SK-N-SH (cell line): ENCODE data around the gene PEDS1. TPM values are rescaled to one million over a fixed set of nuclear protein-coding genes. Genes with fewer than 3 reads are reported as not detected.

ENCODE experiments used
- CTCF ChIA-PET: fragments of 300-600, 350-600 bp; formaldehyde crosslinking; extraction: SDS; loops from one replicate; lab custom pipeline; 2021; lab: Yijun Ruan, JAX
- POLR2A ChIA-PET: fragments of 350-600 bp; sonication (Branson Sonifier 250); formaldehyde crosslinking; extraction: SDS; loops from one replicate; lab custom pipeline; 2020; ENCODE audit warnings: antibody characterized with exemption, inconsistent platforms; lab: Yijun Ruan, JAX
- DNase-seq: peaks from one replicate; pipeline ENCODE4 v3.0.0; 2012
- H2AFZ ChIP-seq: fragments of 200-600 bp; sonication (generic); 2 replicates; pipeline ENCODE4 v1.8.1; 2016; ENCODE audit warnings: antibody characterized with exemption, mild to moderate bottlenecking, low read depth
- H3F3A ChIP-seq: fragments of 200-600 bp; sonication (generic); replicated peaks from 2 replicates; pipeline ENCODE3; 2016; ENCODE audit warnings: antibody characterized with exemption, mild to moderate bottlenecking; ENCODE audit not compliant: insufficient read depth
- H3K27ac ChIP-seq, 2 experiments: fragments of 200-500 bp in 1 of 2; fragments of 200-600 bp in 1 of 2; sonication (Bioruptor generic) in 1 of 2; sonication (generic), shearing (Covaris generic) in 1 of 2; 2 replicates each; pipeline versions ENCODE4 v1.5.1 to v1.6.1; 2014 to 2016; ENCODE audit warnings: low read depth in 2 of 2, inconsistent platforms in 1 of 2, low read length in 1 of 2, mild to moderate bottlenecking in 1 of 2, mixed read lengths in 1 of 2
- H3K27me3 ChIP-seq: fragments of 200-600 bp; sonication (generic), shearing (Covaris generic); 2 replicates; pipeline ENCODE4 v1.6.1; 2016; ENCODE audit warnings: mixed run types; ENCODE audit not compliant: insufficient read depth
- H3K36me3 ChIP-seq, 2 experiments: fragments of 200-500 bp in 1 of 2; fragments of 200-600 bp in 1 of 2; sonication (Bioruptor generic) in 1 of 2; sonication (generic) in 1 of 2; replicated peaks in 1 of 2; 2 replicates each; pipeline versions ENCODE3 to v1.5.1; 2014 to 2016; ENCODE audit warnings: low read length in 1 of 2, mild to moderate bottlenecking in 1 of 2; ENCODE audit not compliant: insufficient read depth in 2 of 2, control insufficient read depth in 1 of 2
- H3K4me1 ChIP-seq, 2 experiments: fragments of 200-500 bp in 1 of 2; fragments of 200-600 bp in 1 of 2; sonication (Bioruptor generic) in 1 of 2; sonication (generic), shearing (Covaris generic) in 1 of 2; 2 replicates each; pipeline versions ENCODE4 v1.5.1 to v1.6.1; 2014 to 2016; ENCODE audit warnings: low read depth in 1 of 2, low read length in 1 of 2, mixed run types in 1 of 2; ENCODE audit not compliant: insufficient read depth in 2 of 2, control insufficient read depth in 1 of 2
- H3K4me2 ChIP-seq: fragments of 200-600 bp; sonication (generic), shearing (Covaris generic); 2 replicates; pipeline ENCODE4 v1.6.1; 2017; ENCODE audit warnings: mixed run types
- H3K4me3 ChIP-seq, 2 experiments: fragments of 200-500 bp in 1 of 2; fragments of 200-600 bp in 1 of 2; sonication (Bioruptor generic) in 1 of 2; sonication (generic), shearing (Covaris generic) in 1 of 2; 2 replicates each; pipeline versions ENCODE4 v1.5.1 to v1.8.1; 2014 to 2016; ENCODE audit warnings: low read depth in 2 of 2, inconsistent platforms in 1 of 2, low read length in 1 of 2, mild to moderate bottlenecking in 1 of 2, mixed read lengths in 1 of 2, moderate library complexity in 1 of 2
- H3K79me2 ChIP-seq: fragments of 200-600 bp; sonication (generic); 2 replicates; pipeline ENCODE4 v1.8.1; 2017; ENCODE audit warnings: mild to moderate bottlenecking; ENCODE audit not compliant: insufficient read depth
- H3K9ac ChIP-seq: fragments of 200-600 bp; sonication (generic); 2 replicates; pipeline ENCODE4 v1.6.1; 2017; ENCODE audit warnings: mixed run types
- H3K9me2 ChIP-seq: fragments of 200-600 bp; sonication (generic); 2 replicates; pipeline ENCODE4 v1.6.1; 2017; ENCODE audit warnings: mixed run types
- H3K9me3 ChIP-seq: fragments of 200-600 bp; sonication (generic); 2 replicates; pipeline ENCODE4 v1.6.1; 2017; ENCODE audit warnings: mixed run types, mild to moderate bottlenecking, moderate library complexity
- H4K20me1 ChIP-seq: fragments of 200-600 bp; sonication (generic); 2 replicates; pipeline ENCODE4 v1.6.1; 2017; ENCODE audit warnings: mild to moderate bottlenecking, mixed run types; ENCODE audit not compliant: insufficient read depth
- ELF1 ChIP-seq: IDR thresholded peaks from 2 replicates; pipeline ENCODE4 v1.4.0; 2012
- FOSL2 ChIP-seq: IDR thresholded peaks from 2 replicates; pipeline ENCODE4 v1.4.0; 2012; ENCODE audit warnings: low read depth, mild to moderate bottlenecking, moderate library complexity, borderline replicate concordance
- FOXM1 ChIP-seq: IDR thresholded peaks from 2 replicates; pipeline ENCODE4 v1.4.0; 2012; ENCODE audit warnings: low read depth, mild to moderate bottlenecking
- GABPA ChIP-seq: IDR thresholded peaks from 2 replicates; pipeline ENCODE4 v1.4.0; 2012; ENCODE audit warnings: low read depth, mild to moderate bottlenecking
- GATA2 ChIP-seq: sonication (generic); formaldehyde crosslinking; IDR thresholded peaks from 2 replicates; pipeline ENCODE4 v1.5.0; 2020; ENCODE audit warnings: mild to moderate bottlenecking, missing genetic modification reagents
- MEF2A ChIP-seq: IDR thresholded peaks from 2 replicates; pipeline ENCODE4 v1.4.0; 2012; ENCODE audit warnings: low read depth, borderline replicate concordance
- NFIC ChIP-seq: IDR thresholded peaks from 2 replicates; pipeline ENCODE4 v1.4.0; 2012; ENCODE audit warnings: borderline replicate concordance
- NRF1 ChIP-seq: IDR thresholded peaks from 2 replicates; pipeline ENCODE4 v1.6.1; 2012; ENCODE audit warnings: low read depth, mild to moderate bottlenecking, low read length
- RCOR1 ChIP-seq: fragments of 150-350 bp; IDR thresholded peaks from 2 replicates; pipeline ENCODE4 v1.6.1; 2017; ENCODE audit warnings: antibody characterized with exemption, low read length
- RFX5 ChIP-seq: IDR thresholded peaks from 2 replicates; pipeline ENCODE4 v1.6.1; 2012; ENCODE audit warnings: mild to moderate bottlenecking, improper control_type of control experiment, low read length
- SIN3A ChIP-seq: IDR thresholded peaks from 2 replicates; pipeline ENCODE4 v1.6.1; 2012; ENCODE audit warnings: low read depth, mild to moderate bottlenecking, low read length, moderate library complexity, borderline replicate concordance
- TCF12 ChIP-seq: IDR thresholded peaks from 2 replicates; pipeline ENCODE4 v1.4.0; 2012
- TEAD4 ChIP-seq: IDR thresholded peaks from 2 replicates; pipeline ENCODE4 v1.4.0; 2012; ENCODE audit warnings: mild to moderate bottlenecking, borderline replicate concordance; ENCODE audit not compliant: insufficient read depth
- YY1 ChIP-seq: IDR thresholded peaks from 2 replicates; pipeline ENCODE4 v1.4.0; 2012; ENCODE audit warnings: low read depth, mild to moderate bottlenecking
- WGBS: methylation state at CpG from one replicate; pipeline ENCODE4 v1.1.6; 2017; ENCODE audit warnings: low lambda C conversion rate; 5-methylcytosine and 5-hydroxymethylcytosine counted together
- polyA plus RNA-seq, 3 experiments: library from polyadenylated mRNA; depleted of rRNA; stranded (reverse); fragments of >200 nt; gene quantifications; 2 replicates each; pipeline ENCODE4 v1.2.3, GENCODE V29; 2012
- TF ChIP-seq, protein P1 (sequence below): fragments of 200-600 bp; sonication (generic); IDR thresholded peaks from 2 replicates; pipeline ENCODE4 v1.6.1; 2017; ENCODE audit warnings: antibody characterized with exemption, mild to moderate bottlenecking, moderate library complexity
- TF ChIP-seq, protein P2 (sequence below): IDR thresholded peaks from 2 replicates; pipeline ENCODE4; 2012
- TF ChIP-seq, protein P3 (sequence below): fragments of 150-350 bp; IDR thresholded peaks from 2 replicates; pipeline ENCODE4 v1.6.1; 2016; ENCODE audit warnings: mild to moderate bottlenecking, low read depth, low read length
- TF ChIP-seq, protein P4 (sequence below): fragments of 150-350 bp; IDR thresholded peaks from 2 replicates; pipeline ENCODE4 v1.6.1; 2017; ENCODE audit warnings: antibody characterized with exemption, low read length, low read depth, borderline replicate concordance

The PEDS1 gene
- polyA plus RNA-seq, 1 of the 3 experiments (the other 2 are of a cell fraction) = 18.3 TPM

DNA sequence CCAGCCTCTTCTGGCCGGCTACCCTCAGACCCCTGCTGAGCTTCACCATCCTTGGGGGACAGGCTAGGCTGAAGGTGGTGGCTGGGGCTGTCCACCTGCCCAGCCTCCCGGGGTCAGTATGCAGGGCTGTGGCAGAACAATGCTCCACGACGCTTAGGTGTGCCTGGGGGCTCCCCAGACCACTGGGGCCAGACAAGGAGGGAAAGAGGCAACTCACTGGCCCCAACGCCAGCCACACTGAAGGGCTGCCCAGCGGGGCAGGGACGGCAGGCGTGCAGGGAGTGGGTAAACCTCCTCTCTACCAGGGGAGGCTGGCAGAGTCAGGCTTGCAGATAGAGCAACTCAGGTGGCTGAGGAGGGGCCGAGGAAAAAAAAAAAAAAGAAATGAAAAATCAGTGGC, 29.0 kb downstream of the PEDS1 start:
- Histone ChIP-seq H3K27me3 (no peaks in the 10 kb centered on the region), H4K20me1 (no peaks in the 10 kb centered on the region), H3K4me2 (no peak overlapping the region), H3K9ac (no peak overlapping the region), H3K4me3 (no peak overlapping the region), H3K27ac (no peak overlapping the region), H3K9me3 (no peaks in the 10 kb centered on the region), H3K9me2 (no peaks in the 10 kb centered on the region), H3K4me1 (no peaks in the 10 kb centered on the region; a peak in 1 of 4 replicates), H3K79me2 (no peaks in the 10 kb centered on the region), H3F3A (peaks cover 4% of the 10 kb centered on the region), H2AFZ (no peak overlapping the region), H3K36me3 (peaks cover 6 to 31% of the 10 kb centered on the region in 2 experiments)
- no peak for TF ChIP-seq RFX5
- TF ChIP-seq ELF1 = no peak
- TF ChIP-seq FOSL2 = no peak
- TF ChIP-seq YY1 = no peak
- no peak for TF ChIP-seq NFIC
- TF ChIP-seq, protein P1, sequence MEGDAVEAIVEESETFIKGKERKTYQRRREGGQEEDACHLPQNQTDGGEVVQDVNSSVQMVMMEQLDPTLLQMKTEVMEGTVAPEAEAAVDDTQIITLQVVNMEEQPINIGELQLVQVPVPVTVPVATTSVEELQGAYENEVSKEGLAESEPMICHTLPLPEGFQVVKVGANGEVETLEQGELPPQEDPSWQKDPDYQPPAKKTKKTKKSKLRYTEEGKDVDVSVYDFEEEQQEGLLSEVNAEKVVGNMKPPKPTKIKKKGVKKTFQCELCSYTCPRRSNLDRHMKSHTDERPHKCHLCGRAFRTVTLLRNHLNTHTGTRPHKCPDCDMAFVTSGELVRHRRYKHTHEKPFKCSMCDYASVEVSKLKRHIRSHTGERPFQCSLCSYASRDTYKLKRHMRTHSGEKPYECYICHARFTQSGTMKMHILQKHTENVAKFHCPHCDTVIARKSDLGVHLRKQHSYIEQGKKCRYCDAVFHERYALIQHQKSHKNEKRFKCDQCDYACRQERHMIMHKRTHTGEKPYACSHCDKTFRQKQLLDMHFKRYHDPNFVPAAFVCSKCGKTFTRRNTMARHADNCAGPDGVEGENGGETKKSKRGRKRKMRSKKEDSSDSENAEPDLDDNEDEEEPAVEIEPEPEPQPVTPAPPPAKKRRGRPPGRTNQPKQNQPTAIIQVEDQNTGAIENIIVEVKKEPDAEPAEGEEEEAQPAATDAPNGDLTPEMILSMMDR = no peak
- no peak for TF ChIP-seq SIN3A
- TF ChIP-seq GABPA = no peak
- no peak for TF ChIP-seq TCF12
- TF ChIP-seq, protein P2, sequence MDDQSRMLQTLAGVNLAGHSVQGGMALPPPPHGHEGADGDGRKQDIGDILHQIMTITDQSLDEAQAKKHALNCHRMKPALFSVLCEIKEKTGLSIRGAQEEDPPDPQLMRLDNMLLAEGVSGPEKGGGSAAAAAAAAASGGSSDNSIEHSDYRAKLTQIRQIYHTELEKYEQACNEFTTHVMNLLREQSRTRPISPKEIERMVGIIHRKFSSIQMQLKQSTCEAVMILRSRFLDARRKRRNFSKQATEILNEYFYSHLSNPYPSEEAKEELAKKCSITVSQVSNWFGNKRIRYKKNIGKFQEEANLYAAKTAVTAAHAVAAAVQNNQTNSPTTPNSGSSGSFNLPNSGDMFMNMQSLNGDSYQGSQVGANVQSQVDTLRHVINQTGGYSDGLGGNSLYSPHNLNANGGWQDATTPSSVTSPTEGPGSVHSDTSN = no peak
- TF ChIP-seq GATA2 (CRISPR knock-in tag) = no peak
- no peak for TF ChIP-seq TEAD4
- no peak for TF ChIP-seq FOXM1
- ChIA-PET CTCF (interaction anchor here (1.7 to 11.5 kb wide), 2 partner anchors 45 to 55 kb away, joined by 6 to 297 read pairs; no protein-coding TSS in a partner anchor), POLR2A (no interaction called here)
- DNase-seq = no peak
- WGBS = 94% methylated on average over 9 of the region's 9 CpGs

DNA sequence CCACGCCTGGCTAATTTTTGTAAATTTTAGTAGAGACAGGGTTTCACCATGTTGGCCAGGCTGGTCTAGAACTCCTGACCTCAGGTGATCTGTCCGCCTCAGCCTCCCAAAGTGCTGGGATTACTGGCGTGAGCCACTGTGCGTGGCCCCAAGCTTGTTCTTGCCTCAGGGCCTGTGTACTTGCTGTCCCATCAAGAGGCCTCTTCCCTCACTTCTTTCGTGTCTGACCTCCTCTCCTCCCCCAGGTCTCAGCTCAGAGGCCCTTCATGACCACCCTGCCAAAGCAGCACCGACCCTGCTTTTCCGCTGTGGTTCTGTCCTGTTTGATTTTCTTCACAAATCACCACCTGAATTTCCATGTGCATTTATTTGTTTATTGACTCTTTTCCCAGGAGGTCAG, 30.1 kb downstream of the PEDS1 start:
- Histone ChIP-seq H3K9me2 (no peaks in the 10 kb centered on the region), H3K4me3 (no peak overlapping the region), H3K79me2 (no peaks in the 10 kb centered on the region), H3K4me2 (no peak overlapping the region), H3K9ac (no peak overlapping the region), H2AFZ (no peak overlapping the region), H3K27me3 (no peaks in the 10 kb centered on the region), H3K27ac (no peak overlapping the region), H3K9me3 (no peaks in the 10 kb centered on the region), H3K4me1 (no peaks in the 10 kb centered on the region; a peak in 1 of 4 replicates), H3F3A (peaks cover 4% of the 10 kb centered on the region), H4K20me1 (no peaks in the 10 kb centered on the region), H3K36me3 (peaks cover 6 to 21% of the 10 kb centered on the region in 2 experiments)
- DNase-seq = no peak
- ChIA-PET CTCF (interaction anchor here (0.7 to 11.5 kb wide), 7 partner anchors 11 to 143 kb away, joined by 4 to 297 read pairs (median 44); partner anchors contain the start of gene PEDS1), POLR2A (interaction anchor here (0.9 kb wide), 1 partner anchor 30 kb away, joined by 5 read pairs; no protein-coding TSS in a partner anchor)
- WGBS = 93% methylated on average over 7 of the region's 7 CpGs
- no peak for TF ChIP-seq RCOR1
- TF ChIP-seq FOXM1 = no peak
- no peak for TF ChIP-seq NRF1
- TF ChIP-seq TCF12 = no peak
- TF ChIP-seq, protein P2 = no peak
- no peak for TF ChIP-seq NFIC
- TF ChIP-seq, protein P1 = no peak
- no peak for TF ChIP-seq YY1
- TF ChIP-seq, protein P3, sequence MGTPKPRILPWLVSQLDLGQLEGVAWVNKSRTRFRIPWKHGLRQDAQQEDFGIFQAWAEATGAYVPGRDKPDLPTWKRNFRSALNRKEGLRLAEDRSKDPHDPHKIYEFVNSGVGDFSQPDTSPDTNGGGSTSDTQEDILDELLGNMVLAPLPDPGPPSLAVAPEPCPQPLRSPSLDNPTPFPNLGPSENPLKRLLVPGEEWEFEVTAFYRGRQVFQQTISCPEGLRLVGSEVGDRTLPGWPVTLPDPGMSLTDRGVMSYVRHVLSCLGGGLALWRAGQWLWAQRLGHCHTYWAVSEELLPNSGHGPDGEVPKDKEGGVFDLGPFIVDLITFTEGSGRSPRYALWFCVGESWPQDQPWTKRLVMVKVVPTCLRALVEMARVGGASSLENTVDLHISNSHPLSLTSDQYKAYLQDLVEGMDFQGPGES = no peak
- TF ChIP-seq, protein P4, sequence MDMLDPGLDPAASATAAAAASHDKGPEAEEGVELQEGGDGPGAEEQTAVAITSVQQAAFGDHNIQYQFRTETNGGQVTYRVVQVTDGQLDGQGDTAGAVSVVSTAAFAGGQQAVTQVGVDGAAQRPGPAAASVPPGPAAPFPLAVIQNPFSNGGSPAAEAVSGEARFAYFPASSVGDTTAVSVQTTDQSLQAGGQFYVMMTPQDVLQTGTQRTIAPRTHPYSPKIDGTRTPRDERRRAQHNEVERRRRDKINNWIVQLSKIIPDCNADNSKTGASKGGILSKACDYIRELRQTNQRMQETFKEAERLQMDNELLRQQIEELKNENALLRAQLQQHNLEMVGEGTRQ = no peak
- TF ChIP-seq MEF2A = no peak
